Left ventricle myocardium superior (tissue), 1 donor: ENCODE data around the gene NEK5. TPM values are rescaled to one million over a fixed set of nuclear protein-coding genes. Genes with fewer than 3 reads are reported as not detected.

Source experiments
- ATAC-seq: fragments of 200-7000 bp; cut with Tn5 transposase; one replicate; pipeline ENCODE4 v1.9.1; 2020; ENCODE audit warnings: mild to moderate bottlenecking, moderate library complexity
- DNase-seq: peaks from one replicate; pipeline ENCODE4 v3.0.0-alpha.2; 2020
- intact Hi-C: fragments of 100-400 bp; cut with micrococcal nuclease; formaldehyde crosslinking; loops from one replicate; pipeline ENCODE4 v1.11.0; 2022
- total RNA-seq: library from RNA; stranded (reverse); fragmentation: NEBNext Ultra II Directional; extraction: Animal tissue kit (Norgen Biotek cat#: 25700); gene quantifications from one replicate; pipeline ENCODE4 v1.2.1, GENCODE V29; 2021
- donor health status: DM: no; HTN: yes; CAD: no; lungs with severe emphysema.

The NEK5 gene
- total RNA-seq, 1 donor from 2014 or later = 0.25 TPM

GRCh38 chr13:52027832-52028231 lies 101.0 kb downstream of the NEK5 start:
- DNase-seq = no peak
- no peak for ATAC-seq
- intact Hi-C loops = no loop called here

- ATAC-seq (no peak), DNase-seq (no peak)
- intact Hi-C loops = no loop called here
Observed at GRCh38 chr13:52026246-52026626, 102.6 kb downstream of the NEK5 start.

- ATAC-seq (no peak), DNase-seq (no peak)
- intact Hi-C loops = no loop called here
Observed at GRCh38 chr13:52025475-52026245, 103.2 kb downstream of the NEK5 start.

- no peak for ATAC-seq
Observed at GRCh38 chr13:52024481-52024880, 104.4 kb downstream of the NEK5 start, which contains the start of gene UTP14C. UTP14C (plus strand) TSS chr13:52024691; CDS start chr13:52028805, 4,114 bp downstream.

GRCh38 chr13:52022356-52022755 lies 106.5 kb downstream of the NEK5 start:
- ATAC-seq (no peak), DNase-seq (no peak)
- intact Hi-C loops = no loop called here

More at GRCh38 chr13:52024481-52024880, 104.4 kb downstream of the NEK5 start, which contains the start of gene UTP14C:
- intact Hi-C loops = no loop called here
- no peak for DNase-seq

GRCh38 chr13:52020191-52020590 lies 108.7 kb downstream of the NEK5 start:
- intact Hi-C loops = no loop called here
- no peak for ATAC-seq
- no peak for DNase-seq

- ATAC-seq = no peak
- intact Hi-C loops = no loop called here
- DNase-seq = no peak
Observed at GRCh38 chr13:52016296-52016695, 112.6 kb downstream of the NEK5 start.

- ATAC-seq = no peak
- intact Hi-C loops = no loop called here
- DNase-seq = no peak
Observed at GRCh38 chr13:52012512-52012836, 116.4 kb downstream of the NEK5 start.

- intact Hi-C loops = no loop called here
- ATAC-seq (peak; percentile 100), DNase-seq (peak; percentile 100)
Observed at GRCh38 chr13:52011632-52012511, 117.0 kb downstream of the NEK5 start, which contains the start of gene ALG11. ALG11 (plus strand) TSS chr13:52012398; CDS start chr13:52012419, 21 bp downstream.

- ATAC-seq (peak; percentile 44), DNase-seq (peak; percentile 30)
- intact Hi-C loops = no loop called here
Observed at GRCh38 chr13:52010890-52011631, 117.8 kb downstream of the NEK5 start, which contains the start of gene ATP7B. ATP7B (minus strand) TSS chr13:52011450; CDS start chr13:52011337, 113 bp downstream.

- ATAC-seq (no peak), DNase-seq (no peak)
- intact Hi-C loops = no loop called here
Observed at GRCh38 chr13:52009946-52010345, 118.9 kb downstream of the NEK5 start.

GRCh38 chr13:52006523-52007245 lies 122.2 kb downstream of the NEK5 start:
- intact Hi-C loops = no loop called here
- ATAC-seq (no peak), DNase-seq (no peak)

GRCh38 chr13:52005841-52006522 lies 122.9 kb downstream of the NEK5 start:
- intact Hi-C loops = no loop called here
- ATAC-seq (no peak), DNase-seq (no peak)

GRCh38 chr13:52004511-52005170 lies 124.2 kb downstream of the NEK5 start:
- intact Hi-C loops = no loop called here
- DNase-seq = no peak
- no peak for ATAC-seq

GRCh38 chr13:52003541-52003940 lies 125.3 kb downstream of the NEK5 start:
- intact Hi-C loops = no loop called here
- no peak for ATAC-seq

GRCh38 chr13:52002361-52002760 lies 126.5 kb downstream of the NEK5 start:
- DNase-seq = no peak
- intact Hi-C loops = no loop called here
- ATAC-seq = no peak

More at GRCh38 chr13:52003541-52003940, 125.3 kb downstream of the NEK5 start:
- no peak for DNase-seq

- intact Hi-C loops = loop anchor here (2.0 kb wide), 1 partner anchor 126 kb away; no protein-coding TSS in a partner anchor
- DNase-seq (no peak), ATAC-seq (peak; percentile 50)
Observed at GRCh38 chr13:52001120-52001731, 127.6 kb downstream of the NEK5 start.
